H9 (cell line): ENCODE measurements around the gene SHANK3. TPM values are rescaled to one million over a fixed set of nuclear protein-coding genes. Genes with fewer than 3 reads are reported as not detected.

Source experiments
- DNase-seq: peaks from one replicate; pipeline ENCODE4 v3.0.0-alpha.2; 2017
- H2AFZ ChIP-seq: one replicate; pipeline ENCODE4 v1.6.1; 2013; ENCODE audit warnings: mild to moderate bottlenecking, low read length, control low read depth, moderate library complexity
- H2AK5ac ChIP-seq: 2 replicates; pipeline ENCODE4 v1.6.1; 2013; ENCODE audit warnings: low read length, control low read depth, mixed read lengths; ENCODE audit not compliant: insufficient read length
- H2BK120ac ChIP-seq: one replicate; pipeline ENCODE4 v1.6.1; 2013; ENCODE audit warnings: low read depth, mild to moderate bottlenecking, low read length, control low read depth, inconsistent platforms; ENCODE audit not compliant: poor library complexity, severe bottlenecking
- H2BK12ac ChIP-seq: 2 replicates; pipeline ENCODE4 v1.6.1; 2013; ENCODE audit warnings: low read length, control low read depth, mixed read lengths, low read depth; ENCODE audit not compliant: insufficient read length
- H2BK15ac ChIP-seq: 2 replicates; pipeline ENCODE4 v1.6.1; 2013; ENCODE audit warnings: low read depth, low read length, control low read depth
- H2BK20ac ChIP-seq: one replicate; pipeline ENCODE4 v1.6.1; 2013; ENCODE audit warnings: low read depth, mild to moderate bottlenecking, low read length, control low read depth, inconsistent platforms; ENCODE audit not compliant: poor library complexity, severe bottlenecking
- H2BK5ac ChIP-seq: 2 replicates; pipeline ENCODE4 v1.6.1; 2013; ENCODE audit warnings: low read length, control low read depth, mixed read lengths; ENCODE audit not compliant: insufficient read length
- H3K14ac ChIP-seq: 2 replicates; pipeline ENCODE4 v1.6.1; 2013; ENCODE audit warnings: low read length, control low read depth; ENCODE audit not compliant: insufficient read depth
- H3K18ac ChIP-seq: 2 replicates; pipeline ENCODE4 v1.6.1; 2013; ENCODE audit warnings: low read depth, mild to moderate bottlenecking, mixed read lengths, low read length, control low read depth; ENCODE audit not compliant: insufficient read length
- H3K23ac ChIP-seq: 2 replicates; pipeline ENCODE4 v1.6.1; 2013; ENCODE audit warnings: low read length, control low read depth, mixed read lengths, low read depth; ENCODE audit not compliant: insufficient read length
- H3K23me2 ChIP-seq: 2 replicates; pipeline ENCODE4 v1.6.1; 2013; ENCODE audit warnings: low read depth, mild to moderate bottlenecking, mixed read lengths, low read length, control low read depth; ENCODE audit not compliant: insufficient read length, poor library complexity, severe bottlenecking
- H3K27ac ChIP-seq: 2 replicates; pipeline ENCODE4 v1.5.1; 2013; ENCODE audit warnings: low read length, control low read depth, mixed read lengths, low read depth; ENCODE audit not compliant: insufficient read length
- H3K27me3 ChIP-seq: 2 replicates; pipeline ENCODE4 v1.6.1; 2013; ENCODE audit warnings: low read length, control low read depth, inconsistent platforms; ENCODE audit not compliant: insufficient read depth
- H3K4ac ChIP-seq: 2 replicates; pipeline ENCODE4 v1.6.1; 2013; ENCODE audit warnings: low read depth, mild to moderate bottlenecking, control low read depth, inconsistent platforms, low read length, moderate library complexity
- H3K4me1 ChIP-seq: 2 replicates; pipeline ENCODE4 v1.6.1; 2013; ENCODE audit warnings: low read length, control low read depth, inconsistent platforms; ENCODE audit not compliant: insufficient read depth
- H3K4me2 ChIP-seq: 2 replicates; pipeline ENCODE4 v1.6.1; 2013; ENCODE audit warnings: low read length, control low read depth, mixed read lengths; ENCODE audit not compliant: insufficient read length, insufficient read depth
- H3K56ac ChIP-seq: 2 replicates; pipeline ENCODE4 v1.6.1; 2013; ENCODE audit warnings: low read depth, mild to moderate bottlenecking, mixed read lengths, low read length, control low read depth; ENCODE audit not compliant: insufficient read length
- H3K79me1 ChIP-seq: 2 replicates; pipeline ENCODE4 v1.6.1; 2013; ENCODE audit warnings: low read depth, mild to moderate bottlenecking, moderate library complexity, low read length, control low read depth, inconsistent platforms; ENCODE audit not compliant: insufficient read depth, poor library complexity, severe bottlenecking
- H3K79me2 ChIP-seq: 2 replicates; pipeline ENCODE4 v1.6.1; 2013; ENCODE audit warnings: low read length, control low read depth, inconsistent platforms; ENCODE audit not compliant: insufficient read depth
- H3K9ac ChIP-seq: 2 replicates; pipeline ENCODE4 v1.6.1; 2013; ENCODE audit warnings: low read length, control low read depth, mixed read lengths; ENCODE audit not compliant: insufficient read length; ENCODE audit errors: extremely low read depth
- H3K9me3 ChIP-seq: one replicate; pipeline ENCODE4 v1.6.1; 2013; ENCODE audit warnings: low read depth, low read length, inconsistent platforms; ENCODE audit not compliant: control insufficient read depth
- H3T11ph ChIP-seq: one replicate; pipeline ENCODE4 v1.6.1; 2013; ENCODE audit warnings: mild to moderate bottlenecking, low read length, control low read depth, inconsistent platforms
- H4K20me1 ChIP-seq: one replicate; pipeline ENCODE4 v1.6.1; 2013; ENCODE audit not compliant: control insufficient read depth, insufficient read length, insufficient read depth
- H4K5ac ChIP-seq: 2 replicates; pipeline ENCODE4 v1.6.1; 2013; ENCODE audit warnings: low read depth, mild to moderate bottlenecking, mixed read lengths, low read length, control low read depth; ENCODE audit not compliant: insufficient read length
- H4K8ac ChIP-seq: replicated peaks from 2 replicates; pipeline ENCODE4 v1.6.1; 2013; ENCODE audit warnings: low read length, control low read depth, mixed read lengths, low read depth; ENCODE audit not compliant: insufficient read length
- H4K91ac ChIP-seq: 2 replicates; pipeline ENCODE4 v1.6.1; 2013; ENCODE audit warnings: low read depth, mild to moderate bottlenecking, moderate library complexity, mixed read lengths, low read length, control low read depth; ENCODE audit not compliant: insufficient read length
- H3K27ac Mint-ChIP-seq, 3 experiments: 2 replicates in 2 of 3; 3 replicates in 1 of 3; pipeline ENCODE4 v1.8.0; 2020 to 2021; ENCODE audit warnings: mixed read lengths in 3 of 3, mild to moderate bottlenecking in 1 of 3, moderate library complexity in 1 of 3
- H3K27me3 Mint-ChIP-seq: 2 replicates; pipeline ENCODE4 v1.8.0; 2021; ENCODE audit warnings: low read depth, mild to moderate bottlenecking, moderate library complexity, mixed read lengths
- H3K36me3 Mint-ChIP-seq, 3 experiments: 2 replicates in 2 of 3; 3 replicates in 1 of 3; pipeline ENCODE4 v1.8.0; 2020 to 2021; ENCODE audit warnings: low read depth in 3 of 3, mixed read lengths in 3 of 3; ENCODE audit not compliant: insufficient read depth in 1 of 3
- H3K4me1 Mint-ChIP-seq, 2 experiments: 2 replicates each; pipeline ENCODE4 v1.8.0; 2020; ENCODE audit warnings: mixed read lengths in 2 of 2
- H3K4me3 Mint-ChIP-seq, 2 experiments: 2 replicates in 1 of 2; 3 replicates in 1 of 2; pipeline ENCODE4 v1.8.0; 2020 to 2021; ENCODE audit warnings: mild to moderate bottlenecking in 2 of 2, mixed read lengths in 2 of 2, moderate library complexity in 1 of 2
- H3K9me3 Mint-ChIP-seq, 2 experiments: 2 replicates in 1 of 2; 3 replicates in 1 of 2; pipeline ENCODE4 v1.8.0; 2020; ENCODE audit warnings: mild to moderate bottlenecking in 2 of 2, mixed read lengths in 2 of 2, moderate library complexity in 1 of 2
- WGBS: extraction: QIAGEN DNeasy Blood & Tissue Kit; methylation state at CpG from one replicate; pipeline ENCODE4 v1.1.7; 2013; ENCODE audit warnings: missing lambda C conversion rate, low lambda C conversion rate, mixed read lengths; ENCODE audit not compliant: insufficient read length; ENCODE audit errors: extremely low coverage; 5-methylcytosine and 5-hydroxymethylcytosine counted together
- total RNA-seq: library from RNA; stranded (reverse); gene quantifications from 2 replicates; pipeline ENCODE4 v1.2.1, GENCODE V29; 2021
- TF ChIP-seq, protein P1 (sequence below): fragments of 200-600 bp; sonication (generic); conservative IDR thresholded peaks from 3 replicates; pipeline ENCODE4 v1.8.0; 2021; ENCODE audit warnings: antibody characterized with exemption, mild to moderate bottlenecking

Gene SHANK3
- total RNA-seq, 1 experiment from 2014 or later, result 8.7 TPM

DNA sequence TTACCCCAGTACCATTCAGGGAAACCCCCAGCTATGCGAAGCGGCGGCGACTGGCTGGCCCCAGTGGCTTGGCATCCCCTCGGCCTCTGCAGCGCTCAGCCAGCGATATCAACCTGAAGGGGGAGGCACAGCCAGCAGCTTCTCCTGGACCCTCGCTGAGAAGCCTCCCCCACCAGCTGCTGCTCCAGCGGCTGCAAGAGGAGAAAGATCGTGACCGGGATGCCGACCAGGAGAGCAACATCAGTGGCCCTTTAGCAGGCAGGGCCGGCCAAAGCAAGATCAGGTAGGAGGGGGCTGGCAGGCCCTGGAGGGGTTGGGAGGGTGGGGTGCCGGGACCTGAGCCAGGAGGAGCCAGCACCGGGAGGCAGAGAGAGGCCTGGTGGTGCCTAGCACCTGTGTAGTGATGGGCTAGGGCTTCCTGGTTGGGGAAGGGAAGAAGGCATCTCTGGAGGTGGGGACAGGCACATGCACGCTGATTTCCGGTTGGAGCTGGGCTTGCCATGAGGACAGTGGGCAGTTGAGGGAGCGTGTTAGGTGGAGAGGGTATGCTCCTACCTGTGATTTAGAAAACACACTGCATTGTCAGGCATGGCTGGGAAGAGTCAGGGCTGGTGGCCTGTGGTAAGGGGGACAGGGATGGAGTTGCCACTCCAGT lies 22.3 kb downstream of the SHANK3 start:
- H3K27me3 Mint-ChIP-seq, result peaks cover 57% of the 10 kb centered on the region
- TF ChIP-seq, protein P1, sequence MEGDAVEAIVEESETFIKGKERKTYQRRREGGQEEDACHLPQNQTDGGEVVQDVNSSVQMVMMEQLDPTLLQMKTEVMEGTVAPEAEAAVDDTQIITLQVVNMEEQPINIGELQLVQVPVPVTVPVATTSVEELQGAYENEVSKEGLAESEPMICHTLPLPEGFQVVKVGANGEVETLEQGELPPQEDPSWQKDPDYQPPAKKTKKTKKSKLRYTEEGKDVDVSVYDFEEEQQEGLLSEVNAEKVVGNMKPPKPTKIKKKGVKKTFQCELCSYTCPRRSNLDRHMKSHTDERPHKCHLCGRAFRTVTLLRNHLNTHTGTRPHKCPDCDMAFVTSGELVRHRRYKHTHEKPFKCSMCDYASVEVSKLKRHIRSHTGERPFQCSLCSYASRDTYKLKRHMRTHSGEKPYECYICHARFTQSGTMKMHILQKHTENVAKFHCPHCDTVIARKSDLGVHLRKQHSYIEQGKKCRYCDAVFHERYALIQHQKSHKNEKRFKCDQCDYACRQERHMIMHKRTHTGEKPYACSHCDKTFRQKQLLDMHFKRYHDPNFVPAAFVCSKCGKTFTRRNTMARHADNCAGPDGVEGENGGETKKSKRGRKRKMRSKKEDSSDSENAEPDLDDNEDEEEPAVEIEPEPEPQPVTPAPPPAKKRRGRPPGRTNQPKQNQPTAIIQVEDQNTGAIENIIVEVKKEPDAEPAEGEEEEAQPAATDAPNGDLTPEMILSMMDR, result no peak

More for the DNA sequence above, 22.3 kb downstream of the SHANK3 start:
- Mint-ChIP-seq H3K4me3 (no peak overlapping the region), H3K36me3 (peaks cover 0 to 6% (median 4%) of the 10 kb centered on the region in 3 experiments; a peak in 4 of 7 replicates), H3K9me3 (peaks cover 0 to under 1% of the 10 kb centered on the region in 2 experiments; a peak in 1 of 5 replicates), H3K4me1 (peaks cover 4 to 13% of the 10 kb centered on the region in 2 experiments), H3K27ac (no peak overlapping the region)
- H3K27me3 ChIP-seq, result peaks cover 5% of the 10 kb centered on the region; the same call in 1 of the 2 replicates
- H3K79me2 ChIP-seq, result no peaks in the 10 kb centered on the region
- H3K9me3 ChIP-seq, result no peaks in the 10 kb centered on the region
- H2BK5ac ChIP-seq, result no peak overlapping the region
- no peak overlapping the region for H3K56ac ChIP-seq
- H2BK20ac ChIP-seq, result no peak overlapping the region
- H3T11ph ChIP-seq, result no peak overlapping the region
- no peak overlapping the region for H3K4me2 ChIP-seq
- no peak overlapping the region for H2BK15ac ChIP-seq
- no peak overlapping the region for H3K9ac ChIP-seq
- H3K23me2 ChIP-seq, result peaks cover 8% of the 10 kb centered on the region
- no peak overlapping the region for H3K23ac ChIP-seq
- H2AK5ac ChIP-seq, result no peak overlapping the region
- H4K8ac ChIP-seq, result no peak overlapping the region
- no peak overlapping the region for H2BK120ac ChIP-seq
- H3K4me1 ChIP-seq, result no peaks in the 10 kb centered on the region
- H2AFZ ChIP-seq, result no peak overlapping the region
- H3K79me1 ChIP-seq, result no peaks in the 10 kb centered on the region
- H4K5ac ChIP-seq, result no peak overlapping the region
- no peak overlapping the region for H4K91ac ChIP-seq
- no peak for DNase-seq
- WGBS, result no CpG with 5 or more reads among the region's 18 CpGs
- H3K4ac ChIP-seq, result no peak overlapping the region
- H4K20me1 ChIP-seq, result no peaks in the 10 kb centered on the region
- no peak overlapping the region for H2BK12ac ChIP-seq
- H3K27ac ChIP-seq, result no peak overlapping the region
- no peak overlapping the region for H3K18ac ChIP-seq
- H3K14ac ChIP-seq, result no peak overlapping the region; the same call in 1 of the 2 replicates
